K562 (cell line): ENCODE measurements around the gene FHIP2A. TPM values are rescaled to one million over a fixed set of nuclear protein-coding genes. Genes with fewer than 3 reads are reported as not detected.

Experiments
- ATAC-seq: fragments of 200-7000 bp; cut with Tn5 transposase; 3 replicates; pipeline ENCODE4 v1.9.1; 2020; ENCODE audit warnings: moderate library complexity
- BruUV-seq: library from RNA; stranded (reverse); fragments of 400-500 nt; replicated peaks from 2 replicates; lab custom pipeline; 2021; lab: Mats Ljungman, UMichigan
- CTCF ChIA-PET: fragments of 300-600 bp; formaldehyde crosslinking; extraction: SDS; loops from one replicate; lab custom pipeline; 2021; ENCODE audit warnings: low intra/inter-chr PET ratio; lab: Yijun Ruan, JAX
- POLR2A ChIA-PET: fragments of 300-600, 350-650 bp; sonication (Branson Sonifier 250); formaldehyde crosslinking; extraction: SDS; loops from one replicate; lab custom pipeline; 2021; ENCODE audit warnings: antibody characterized with exemption, inconsistent platforms; lab: Yijun Ruan, JAX
- DNase-seq, 4 experiments: peaks; one replicate each; pipeline versions ENCODE4 v3.0.0 to v3.0.0-alpha.2; 2011 to 2018; ENCODE audit warnings: low spot score in 3 of 4, mixed read lengths in 3 of 4; ENCODE audit errors: extremely low read depth in 1 of 4
- FAIRE-seq: peaks from 2 replicates; lab custom pipeline; 2011; peaks lifted over from hg19 to GRCh38; lab: Jason Lieb, UNC
- H2AFZ ChIP-seq: 2 replicates; pipeline ENCODE4 v1.6.0; 2011; ENCODE audit warnings: low read depth, low read length, control low read depth, inconsistent platforms
- H3K27ac ChIP-seq: fragments of 200-600 bp; 3 replicates; pipeline ENCODE4 v1.8.0; 2011; ENCODE audit warnings: low read depth, mild to moderate bottlenecking, control low read depth, inconsistent platforms, low read length, moderate library complexity, mixed read lengths; ENCODE audit errors: extremely low read depth
- H3K27me3 ChIP-seq, 2 experiments: fragments of 300-600 bp in 1 of 2; 2 replicates in 1 of 2; 3 replicates in 1 of 2; pipeline versions ENCODE4 v1.6.0 to v1.8.0; 2011; ENCODE audit warnings: inconsistent platforms in 2 of 2, low read length in 2 of 2, mild to moderate bottlenecking in 1 of 2, mixed read lengths in 1 of 2, moderate library complexity in 1 of 2; ENCODE audit not compliant: control insufficient read depth in 2 of 2, insufficient read depth in 2 of 2
- H3K36me3 ChIP-seq: fragments of 300-600 bp; 3 replicates; pipeline ENCODE4 v1.8.0; 2011; ENCODE audit warnings: mild to moderate bottlenecking, low read length, inconsistent platforms; ENCODE audit not compliant: control insufficient read depth, insufficient read depth
- H3K4me1 ChIP-seq, 2 experiments: fragments of 200-600 bp in 1 of 2; replicated peaks in 1 of 2; 2 replicates in 1 of 2; 3 replicates in 1 of 2; pipeline versions ENCODE4 v1.5.1 to v1.8.0; 2011; ENCODE audit warnings: inconsistent platforms in 2 of 2, low read length in 2 of 2, mild to moderate bottlenecking in 1 of 2, mixed read lengths in 1 of 2, moderate library complexity in 1 of 2; ENCODE audit not compliant: control insufficient read depth in 2 of 2, insufficient read depth in 2 of 2
- H3K4me2 ChIP-seq: 2 replicates; pipeline ENCODE4 v1.6.1; 2011; ENCODE audit warnings: low read length, control low read depth, inconsistent platforms, mixed read lengths; ENCODE audit not compliant: insufficient read depth
- H3K4me3 ChIP-seq: fragments of 200-600 bp; sonication (generic), shearing (Covaris generic); 2 replicates; pipeline ENCODE4 v1.5.1; 2016; ENCODE audit warnings: control low read depth, inconsistent platforms
- H3K79me2 ChIP-seq: fragments of 200-600 bp; 3 replicates; pipeline ENCODE4 v1.8.0; 2011; ENCODE audit warnings: low read length, inconsistent platforms; ENCODE audit not compliant: control insufficient read depth, insufficient read depth
- H3K9ac ChIP-seq, 2 experiments: 2 replicates each; pipeline versions ENCODE4 v1.6.0 to v1.6.1; 2011; ENCODE audit warnings: low read depth in 2 of 2, low read length in 2 of 2, control low read depth in 1 of 2, inconsistent platforms in 1 of 2, mild to moderate bottlenecking in 1 of 2, mixed read lengths in 1 of 2; ENCODE audit not compliant: insufficient read depth in 1 of 2
- H3K9me1 ChIP-seq: one replicate; pipeline ENCODE4 v1.6.0; 2011; ENCODE audit warnings: inconsistent platforms, mild to moderate bottlenecking, low read length, moderate library complexity; ENCODE audit not compliant: control insufficient read depth, insufficient read depth
- H3K9me3 ChIP-seq: replicated peaks from 2 replicates; pipeline ENCODE4 v1.5.1; 2011; ENCODE audit warnings: low read depth, low read length, inconsistent platforms; ENCODE audit not compliant: control insufficient read depth, insufficient read depth
- H4K20me1 ChIP-seq: replicated peaks from 2 replicates; pipeline ENCODE4 v1.6.1; 2011; ENCODE audit warnings: low read length, inconsistent platforms, mixed read lengths; ENCODE audit not compliant: control insufficient read depth, insufficient read depth
- RREB1 ChIP-seq: fragments of 250-450 bp; sonication (Bioruptor Pico); IDR thresholded peaks from 2 replicates; pipeline ENCODE4 v1.4.0; 2020
- ZNF75A ChIP-seq: fragments of 450-650 bp; formaldehyde crosslinking; IDR thresholded peaks from 2 replicates; pipeline ENCODE4 v1.4.0; 2020; ENCODE audit warnings: mild to moderate bottlenecking
- WGBS: fragments of 100-300 bp; shearing (Covaris generic); methylation state at CpG from one replicate; pipeline ENCODE4 v1.1.6; 2016; ENCODE audit warnings: low coverage, mixed read lengths; ENCODE audit not compliant: insufficient coverage; ENCODE audit errors: missing lambda C conversion rate; 5-methylcytosine and 5-hydroxymethylcytosine counted together
- in situ Hi-C: fragments of 300-500 bp; cut with MboI; formaldehyde crosslinking; loops from 4 replicates; pipeline ENCODE4 v1.15.0; 2018; ENCODE audit warnings: inconsistent platforms, mixed read lengths
- intact Hi-C: fragments of 100-400 bp; cut with micrococcal nuclease; formaldehyde crosslinking; loops from 2 replicates; pipeline ENCODE4 v1.14.2; 2022
- polyA plus RNA-seq, 8 experiments: library from polyadenylated mRNA; depleted of rRNA in 4 of 8; stranded (reverse) in 5 of 8; unstranded in 3 of 8; fragments of >200 nt; fragmentation: Nextera tagmentation in 2 of 8; fragmentation: Illumina TruSeq in 1 of 8; extraction: Ambion mirVana in 2 of 8; extraction: Trizol in 1 of 8; gene quantifications; 2 replicates each; pipeline versions ENCODE4 v1.2.1 to v1.2.3, GENCODE V29; 2011 to 2014; ENCODE audit warnings: inconsistent platforms in 1 of 8, missing spikeins in 1 of 8
- total RNA-seq, 7 experiments: library from RNA; depleted of rRNA in 6 of 7; stranded (reverse); fragments of >200 nt in 6 of 7; fragmentation: Illumina TruSeq in 2 of 7; extraction: Trizol in 2 of 7; gene quantifications; 2 replicates each; pipeline versions ENCODE4 v1.2.1 to v1.2.3, GENCODE V29; 2011 to 2021; ENCODE audit warnings: low replicate concordance in 1 of 7

Gene FHIP2A
- total and polyA plus RNA-seq, 9 of the 15 experiments (the other 6 are each of a cell fraction or from before 2014, with no cell fraction given), result 1.5 to 7.4 (median 3.3) TPM

- TF ChIP-seq ZNF75A (CRISPR knock-in tag) (no peak), RREB1 (no peak)
- POLR2A ChIA-PET, result interaction anchor here (0.6 kb wide), 2 partner anchors 85 to 171 kb away, joined by 3 read pairs; no protein-coding TSS in a partner anchor
- no TSS peak for BruUV-seq
- in situ Hi-C loops (no loop called here), intact Hi-C loops (no loop called here)
- H3K79me2 ChIP-seq, result no peaks in the 10 kb centered on the region
- H4K20me1 ChIP-seq, result no peaks in the 10 kb centered on the region
- no peaks in the 10 kb centered on the region for H3K9me1 ChIP-seq
- CTCF ChIA-PET, result no interaction called here
- no peaks in the 10 kb centered on the region for H3K4me1 ChIP-seq
- 0% methylated on average over 1 of the region's 1 CpG for WGBS
- no peak for FAIRE-seq
- no peak overlapping the region for H3K9ac ChIP-seq
- no peak overlapping the region for H2AFZ ChIP-seq
- H3K27ac ChIP-seq, result no peak overlapping the region
- H3K4me2 ChIP-seq, result no peak overlapping the region
- no peaks in the 10 kb centered on the region for H3K36me3 ChIP-seq
- H3K27me3 ChIP-seq, result no peaks in the 10 kb centered on the region
- ATAC-seq, result no peak
- DNase-seq, result no peak
- H3K4me3 ChIP-seq, result no peak overlapping the region
- no peaks in the 10 kb centered on the region for H3K9me3 ChIP-seq
These were observed 47.9 kb downstream of the FHIP2A start for GRCh38 chr10:114869520-114869892.
